Stimulated activated CD8-positive, alpha-beta memory T cell treated with anti-CD3 and anti-CD28 coated beads, Interleukin-7, amount 100 ng/mL, for 4 hours (primary cell): ENCODE measurements around the gene SEMA4C.

Experiments
- DNase-seq, 2 donors: peaks; one replicate each; pipeline ENCODE4 v3.0.0-alpha.2; 2020; ENCODE audit warnings: low read depth in 2 of 2

The SEMA4C gene

GRCh38 chr2:96844405-96844808 is 25.5 kb downstream of the SEMA4C start:
- DNase-seq, result no peak

DNA sequence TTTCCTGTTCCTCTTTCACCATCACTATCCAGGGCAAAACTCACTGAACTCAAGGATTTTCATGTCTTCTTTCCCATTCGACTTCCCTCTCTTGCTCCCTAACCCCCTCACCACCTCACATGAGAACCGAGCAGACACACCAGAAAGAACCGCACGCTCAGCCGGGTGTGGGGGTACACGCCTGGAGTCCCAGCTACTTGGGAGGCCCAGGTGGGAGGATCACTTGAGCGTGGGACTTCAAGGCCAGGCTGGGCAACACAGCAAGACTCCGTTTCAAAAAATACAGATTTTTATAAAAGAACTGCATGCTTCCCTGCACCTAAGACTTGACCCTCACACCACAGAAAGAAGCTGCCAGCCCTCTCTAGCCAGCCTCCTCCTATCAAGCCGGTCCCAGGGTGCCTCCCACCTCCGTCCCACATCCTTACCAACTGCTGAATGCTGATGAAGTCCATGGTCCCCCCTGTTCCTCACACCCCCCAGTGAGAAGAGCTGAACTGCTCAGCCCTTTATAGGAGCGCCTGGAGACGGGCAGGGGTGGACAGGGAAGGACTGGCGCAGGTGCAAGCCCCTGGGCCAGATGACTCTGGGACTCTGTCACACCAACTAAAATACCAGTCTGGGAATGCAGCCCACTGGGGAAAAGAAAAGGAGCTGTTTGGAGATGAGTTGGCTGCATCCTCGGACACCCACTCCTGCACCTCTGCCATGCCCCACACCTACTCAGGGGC is 26.2 kb downstream of the SEMA4C start, which contains the start of gene ANKRD23:
Gene ANKRD23, minus strand, starts transcription at position 484 of the 731 bp plus-strand sequence. Its CDS starts 29 bp downstream, at position 455.
- no peak for DNase-seq

GRCh38 chr2:96842600-96842999 is 27.3 kb downstream of the SEMA4C start:
- DNase-seq, result no peak

DNA sequence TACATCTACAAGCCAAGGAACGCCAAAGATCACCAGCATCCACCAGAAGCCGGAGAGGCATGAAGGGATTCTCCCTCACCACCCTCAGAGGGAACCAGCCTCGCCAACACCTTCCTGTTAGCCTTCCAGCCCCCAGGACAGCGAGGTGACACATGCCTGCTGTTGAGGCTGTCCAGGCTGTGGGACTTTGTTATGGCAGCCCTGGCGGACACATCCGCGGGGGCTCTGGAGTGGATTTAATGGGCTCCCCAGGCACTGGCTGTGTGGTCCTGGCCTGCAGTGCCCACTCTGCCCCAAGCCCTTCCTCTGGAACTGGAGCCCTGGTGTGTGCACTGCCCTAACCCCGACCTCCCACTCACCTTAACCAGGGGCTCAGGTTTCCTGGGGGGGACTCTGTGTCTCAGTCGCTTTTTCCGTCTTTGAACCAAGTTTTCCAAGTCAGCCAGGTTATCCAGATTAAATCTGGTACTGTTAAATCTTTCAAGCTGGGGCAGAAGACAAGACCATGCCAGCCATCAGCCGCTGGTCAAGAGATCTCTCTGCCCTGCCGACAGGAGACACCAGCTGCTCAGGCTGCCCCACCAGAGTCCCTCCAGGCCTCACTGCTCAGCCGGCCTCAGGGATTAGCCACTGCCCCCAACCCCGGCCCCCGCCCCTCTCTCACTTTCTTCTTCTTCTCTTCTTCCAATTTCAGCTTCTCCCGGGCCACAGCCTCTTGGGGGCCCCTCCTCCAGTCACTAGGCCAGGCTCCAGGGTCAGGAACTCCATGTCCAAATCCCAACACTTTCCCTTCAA is 28.0 kb downstream of the SEMA4C start:
- no peak for DNase-seq

- no peak for DNase-seq
These were observed 29.7 kb downstream of the SEMA4C start for GRCh38 chr2:96839875-96840850.

DNA sequence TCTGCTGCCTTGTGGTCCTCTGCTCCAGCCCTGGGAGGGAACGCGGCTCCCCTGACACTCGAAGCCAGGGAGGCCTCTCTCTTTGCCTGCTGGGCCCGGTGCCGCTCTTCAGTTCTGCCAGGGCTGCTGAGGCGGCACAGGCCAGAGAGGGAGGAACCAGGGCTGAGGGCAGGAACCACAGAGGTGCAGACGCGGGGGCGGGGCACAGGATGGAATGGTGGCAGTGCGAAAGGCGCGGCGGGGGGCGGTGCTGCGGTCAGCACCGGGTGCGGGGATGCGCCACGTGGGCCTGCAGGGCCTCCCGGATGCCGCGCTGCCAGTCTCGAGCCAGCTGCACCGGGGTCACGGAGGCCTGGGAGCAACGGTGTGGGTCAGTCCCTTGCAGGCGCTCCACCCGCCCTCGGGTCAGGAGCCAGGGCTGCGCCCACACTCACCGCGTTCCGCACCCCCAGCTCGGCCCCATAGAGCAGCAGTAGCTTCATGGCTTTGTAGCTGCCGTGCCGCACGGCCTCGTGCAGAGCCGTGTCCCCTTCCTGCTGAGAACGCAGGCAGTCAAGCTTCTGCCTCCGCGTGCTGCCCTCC is 30.5 kb downstream of the SEMA4C start:
- DNase-seq, result peak; percentile 56 to 79

GRCh38 chr2:96838345-96839292 is 31.3 kb downstream of the SEMA4C start:
- no peak for DNase-seq

GRCh38 chr2:96837575-96837974 is 32.3 kb downstream of the SEMA4C start:
- no peak for DNase-seq

- DNase-seq, result no peak
These were observed 34.0 kb downstream of the SEMA4C start for GRCh38 chr2:96835830-96836229.

- DNase-seq, result no peak
These were observed 36.9 kb downstream of the SEMA4C start for GRCh38 chr2:96832754-96833507.

- no peak for DNase-seq
These were observed 37.5 kb downstream of the SEMA4C start for GRCh38 chr2:96832408-96832753.

- DNase-seq, result no peak
These were observed 38.2 kb downstream of the SEMA4C start for GRCh38 chr2:96831679-96832078.

DNA sequence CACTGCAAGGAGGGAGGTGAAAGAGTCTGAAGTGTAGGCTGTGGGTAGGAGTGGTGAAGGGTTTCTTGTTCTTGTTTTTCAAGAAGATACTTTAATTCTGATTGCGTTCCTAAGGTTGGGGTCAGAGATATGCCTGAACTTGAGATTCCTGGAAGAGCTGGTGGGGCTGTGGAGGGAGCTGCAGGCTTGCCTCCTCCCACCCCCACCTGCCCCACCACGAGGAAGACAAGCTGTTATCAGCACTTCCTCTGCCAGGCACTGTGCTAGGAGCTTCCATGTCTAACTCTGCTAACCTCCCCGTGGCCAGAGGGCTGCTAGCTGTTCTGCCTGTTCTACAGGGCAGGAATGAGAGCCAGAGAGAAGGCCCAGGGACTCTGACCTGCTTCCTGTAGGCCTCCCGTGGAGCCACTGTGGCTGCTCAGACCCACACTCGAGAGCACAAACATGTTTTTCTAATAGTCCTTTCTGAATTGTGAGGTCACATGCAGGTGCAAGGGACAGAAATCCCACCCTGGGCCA is 39.8 kb downstream of the SEMA4C start:
- no peak for DNase-seq

GRCh38 chr2:96828874-96829273 is 41.0 kb downstream of the SEMA4C start:
- no peak for DNase-seq

GRCh38 chr2:96828436-96828835 is 41.4 kb downstream of the SEMA4C start:
- no peak for DNase-seq

DNA sequence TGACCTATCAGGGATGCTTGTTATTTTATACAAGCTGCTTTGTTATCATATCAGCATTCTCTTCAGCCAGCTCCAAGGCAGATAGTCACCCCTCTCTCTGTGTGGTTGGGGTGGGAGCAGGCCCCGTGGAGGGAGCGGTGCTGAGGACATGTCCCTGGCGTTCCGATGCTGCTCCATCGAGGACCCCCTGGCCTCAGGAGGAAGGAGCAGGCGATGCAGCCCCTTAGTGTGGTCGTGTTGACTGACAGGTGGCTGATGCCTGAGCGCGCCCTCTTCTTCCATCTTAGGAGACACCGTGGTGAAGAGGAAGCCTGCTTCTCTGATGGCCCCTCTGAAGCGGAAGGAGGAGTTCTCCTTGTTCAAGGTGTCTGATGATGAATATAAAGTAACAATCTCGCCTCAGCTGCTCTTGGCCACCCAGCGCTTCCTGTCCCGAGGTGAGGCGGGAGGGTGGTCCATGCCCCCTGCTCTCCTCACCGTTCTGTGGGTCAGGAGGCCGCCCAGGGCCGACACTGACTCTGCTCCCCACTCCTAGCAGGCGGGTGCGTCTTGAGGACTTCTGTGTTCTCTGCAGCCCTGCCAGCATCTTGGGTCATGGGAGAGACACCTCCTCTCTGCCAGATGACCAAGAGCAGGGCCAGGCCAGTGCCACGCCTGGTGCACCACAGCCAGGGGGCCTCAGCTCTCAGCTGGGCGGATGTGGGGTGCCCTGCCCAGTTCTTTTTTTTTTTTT is 43.2 kb downstream of the SEMA4C start:
- no peak for DNase-seq

DNA sequence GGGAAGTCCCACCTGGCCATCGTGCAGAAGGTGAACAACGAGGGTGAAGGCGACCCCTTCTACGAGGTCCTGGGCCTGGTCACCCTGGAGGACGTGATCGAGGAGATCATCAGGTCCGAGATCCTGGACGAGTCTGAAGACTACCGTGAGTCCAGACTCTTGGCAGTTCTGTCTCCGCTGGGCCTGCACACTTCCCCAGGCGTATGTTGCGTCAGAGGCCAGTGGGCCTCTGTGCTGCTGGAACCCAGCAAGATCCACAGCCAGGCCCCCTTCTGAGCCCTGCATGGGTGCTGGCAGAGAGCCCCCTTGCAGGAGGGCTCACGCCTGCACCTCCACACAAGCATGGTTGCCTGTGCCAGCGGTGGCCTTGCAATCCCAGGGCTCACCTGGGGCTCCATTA is 44.8 kb downstream of the SEMA4C start:
- DNase-seq, result no peak

DNA sequence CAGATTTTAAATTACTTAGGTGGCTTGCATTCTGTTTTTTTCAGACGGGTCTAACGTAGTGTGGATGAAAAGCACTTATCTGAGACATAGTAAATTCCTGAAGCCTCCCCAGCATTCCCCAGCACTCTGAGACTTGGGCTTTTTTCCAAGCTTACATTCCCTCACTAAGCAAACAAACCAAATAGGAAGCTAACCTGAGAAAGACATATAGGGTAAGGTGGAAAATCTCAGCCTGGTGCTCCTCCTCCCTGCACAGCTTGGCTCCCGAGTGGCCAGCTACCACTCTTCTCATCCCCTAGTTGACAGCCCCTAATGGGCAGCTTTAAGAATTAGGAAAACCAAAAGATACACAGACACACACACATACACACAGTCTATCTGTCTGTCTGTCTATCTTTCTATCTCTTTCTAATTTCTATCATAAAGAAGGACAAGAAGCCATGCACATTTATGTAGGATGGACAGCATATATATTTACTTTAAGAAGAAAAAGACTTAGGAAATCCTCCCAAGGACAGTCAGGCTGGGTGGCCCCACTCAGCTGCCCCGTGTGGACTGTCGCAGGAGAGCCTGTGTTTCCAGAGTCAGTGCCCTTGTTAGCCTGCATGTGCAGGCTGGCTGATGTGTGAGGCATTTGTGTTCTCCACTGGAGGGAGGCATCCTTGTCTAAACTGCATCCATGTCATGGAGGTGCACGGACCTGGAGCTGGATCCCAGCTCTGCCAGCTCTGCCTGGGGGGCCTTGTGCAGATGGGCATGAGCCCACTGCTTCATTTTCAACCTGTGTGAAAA is 45.6 kb downstream of the SEMA4C start:
- DNase-seq, result no peak
